Activated B cell treated with CpG ODN at 0.5 μM for 24 hours (primary cell): Measurements from ENCODE around the gene METAP1D. TPM values are rescaled to one million over a fixed set of nuclear protein-coding genes. Genes with fewer than 3 reads are reported as not detected.
"Not testable (repeated sequence)": the region's sequence is repeated elsewhere in the genome, so short reads cannot be mapped to it uniquely, and the experiment has no call there.

Source experiments
- ATAC-seq: fragments of 200-7000 bp; cut with Tn5 transposase; one replicate; pipeline ENCODE4 v1.10.0; 2021; ENCODE audit warnings: low read depth, mild to moderate bottlenecking, moderate library complexity
- CTCF ChIA-PET: fragments of 350-600 bp; sonication (Branson Sonifier 250); formaldehyde crosslinking; loops from one replicate; lab custom pipeline; 2021; ENCODE audit warnings: antibody characterized with exemption; lab: Charles Lee
- POLR2A ChIA-PET: fragments of 350-600 bp; sonication (Branson Sonifier 250); formaldehyde crosslinking; loops from one replicate; lab custom pipeline; 2021; ENCODE audit warnings: antibody characterized with exemption; lab: Charles Lee
- DNase-seq: peaks from one replicate; pipeline ENCODE4 v3.0.0; 2022
- H3K27ac Mint-ChIP-seq: one replicate; pipeline ENCODE4 v1.8.0; 2020; ENCODE audit warnings: mixed read lengths
- H3K27me3 Mint-ChIP-seq: one replicate; pipeline ENCODE4 v1.8.0; 2021; ENCODE audit warnings: mixed read lengths
- H3K36me3 Mint-ChIP-seq: one replicate; pipeline ENCODE4 v1.8.0; 2021; ENCODE audit warnings: low read depth, mixed read lengths
- H3K4me1 Mint-ChIP-seq: one replicate; pipeline ENCODE4 v1.8.0; 2021; ENCODE audit warnings: mixed read lengths
- H3K4me3 Mint-ChIP-seq: one replicate; pipeline ENCODE4 v1.8.0; 2020; ENCODE audit warnings: mild to moderate bottlenecking, mixed read lengths
- H3K9me3 Mint-ChIP-seq: one replicate; pipeline ENCODE4 v1.8.0; 2020; ENCODE audit warnings: mixed read lengths
- CTCF ChIP-seq: fragments of 200-600 bp; IDR thresholded peaks from one replicate; pipeline ENCODE4 v1.8.0; 2022; ENCODE audit warnings: antibody characterized with exemption, mild to moderate bottlenecking
- intact Hi-C: fragments of 100-400 bp; cut with micrococcal nuclease; formaldehyde crosslinking; loops from one replicate; pipeline ENCODE4 v1.15.1; 2024
- total RNA-seq: library from RNA; stranded (reverse); gene quantifications from 2 replicates; pipeline ENCODE4 v1.2.3, GENCODE V29; 2022

The METAP1D gene
- total RNA-seq, 1 donor from 2014 or later = 13.7 TPM

- H3K4me3 Mint-ChIP-seq = no peak overlapping the region
- intact Hi-C loops = loop anchor here (1.0 kb wide), 2 partner anchors 515 to 539 kb away; no protein-coding TSS in a partner anchor
- peaks cover 28% of the 10 kb centered on the region for H3K27me3 Mint-ChIP-seq
- H3K36me3 Mint-ChIP-seq = no peaks in the 10 kb centered on the region
- H3K27ac Mint-ChIP-seq = no peak overlapping the region
- POLR2A ChIA-PET = no interaction called here
- CTCF ChIA-PET = interaction anchor here (0.6 to 2.4 kb wide), 9 partner anchors 301 to 539 kb away, joined by 3 to 17 read pairs (median 5); no protein-coding TSS in a partner anchor
- no peaks in the 10 kb centered on the region for H3K9me3 Mint-ChIP-seq
- no peaks in the 10 kb centered on the region for H3K4me1 Mint-ChIP-seq
- ATAC-seq (no peak), DNase-seq (no peak)
- TF ChIP-seq CTCF = no peak
These were observed 113.9 kb downstream of the METAP1D start for GRCh38 chr2:172113617-172114016.

- ATAC-seq, POLR2A ChIA-PET, H3K4me3 Mint-ChIP-seq, H3K4me1 Mint-ChIP-seq, H3K9me3 Mint-ChIP-seq, DNase-seq, H3K27ac Mint-ChIP-seq, H3K36me3 Mint-ChIP-seq, intact Hi-C loops: not testable (repeated sequence)
- peaks cover 30% of the 10 kb centered on the region for H3K27me3 Mint-ChIP-seq
- CTCF ChIA-PET = interaction anchor here (0.6 to 2.4 kb wide), 8 partner anchors 302 to 540 kb away, joined by 3 to 17 read pairs (median 5); no protein-coding TSS in a partner anchor
These were observed 114.4 kb downstream of the METAP1D start for GRCh38 chr2:172114176-172114575.

DNA sequence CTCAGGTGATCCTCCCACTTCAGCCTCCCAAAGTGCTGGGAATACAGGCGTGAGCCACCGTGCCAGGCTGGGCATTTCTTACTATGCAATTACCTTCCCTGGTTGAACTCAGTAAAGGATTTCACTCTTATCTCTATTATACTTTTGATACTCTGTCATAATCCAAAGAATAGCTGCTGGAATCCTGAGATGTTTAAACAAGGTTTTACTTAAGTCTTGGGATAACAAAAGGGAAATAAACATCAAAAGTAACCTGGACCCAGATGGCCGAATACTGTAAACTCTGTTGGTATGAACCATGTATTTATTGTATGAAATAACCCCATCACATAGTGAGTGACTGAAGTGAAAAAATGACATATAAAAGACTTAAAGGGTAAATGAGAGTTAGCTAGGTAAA lies 114.8 kb downstream of the METAP1D start:
- DNase-seq (no peak), ATAC-seq (no peak)
- TF ChIP-seq CTCF = no peak
- CTCF ChIA-PET = interaction anchor here (2.4 kb wide), 1 partner anchor 515 kb away, joined by 17 read pairs; no protein-coding TSS in a partner anchor
- Mint-ChIP-seq H3K27me3 (peaks cover 30% of the 10 kb centered on the region), H3K27ac (no peak overlapping the region), H3K4me1 (no peaks in the 10 kb centered on the region), H3K4me3 (no peak overlapping the region), H3K9me3 (no peaks in the 10 kb centered on the region), H3K36me3 (no peaks in the 10 kb centered on the region)
- intact Hi-C loops = no loop called here
- POLR2A ChIA-PET = no interaction called here

DNA sequence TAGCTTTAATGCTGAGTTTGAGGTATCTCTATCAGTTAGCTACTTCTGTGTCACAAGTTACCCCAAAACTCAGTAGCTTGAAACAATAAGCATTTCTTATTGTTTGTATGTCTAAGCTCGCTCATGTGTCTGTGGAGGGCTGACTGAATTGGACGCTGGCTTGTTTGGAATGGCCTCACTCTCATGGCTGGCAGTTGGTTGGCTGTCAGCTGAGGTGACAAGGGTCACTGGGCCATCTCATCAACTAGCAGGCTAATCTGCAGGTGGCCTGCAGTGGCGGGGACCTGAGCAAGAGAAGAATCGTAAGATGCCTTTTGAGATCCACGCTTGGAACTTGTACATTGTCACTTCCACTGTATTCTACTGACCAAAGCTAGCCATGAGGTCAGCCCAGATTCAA lies 116.4 kb downstream of the METAP1D start:
- DNase-seq = no peak
- CTCF ChIA-PET = interaction anchor here (0.8 kb wide), 1 partner anchor 517 kb away, joined by 3 read pairs; no protein-coding TSS in a partner anchor
- Mint-ChIP-seq H3K36me3 (no peaks in the 10 kb centered on the region), H3K27ac (no peak overlapping the region), H3K4me3 (no peak overlapping the region), H3K4me1 (no peaks in the 10 kb centered on the region), H3K27me3 (peaks cover 25% of the 10 kb centered on the region), H3K9me3 (no peaks in the 10 kb centered on the region)
- intact Hi-C loops = no loop called here
- ATAC-seq = no peak
- POLR2A ChIA-PET = no interaction called here
- no peak for TF ChIP-seq CTCF

GRCh38 chr2:172119089-172119488 lies 119.3 kb downstream of the METAP1D start:
- POLR2A ChIA-PET = no interaction called here
- Mint-ChIP-seq H3K36me3 (no peaks in the 10 kb centered on the region), H3K4me3 (no peak overlapping the region), H3K27ac (no peak overlapping the region), H3K4me1 (no peaks in the 10 kb centered on the region), H3K27me3 (peaks cover 15% of the 10 kb centered on the region), H3K9me3 (no peaks in the 10 kb centered on the region)
- TF ChIP-seq CTCF = no peak
- CTCF ChIA-PET = no interaction called here
- intact Hi-C loops = no loop called here
- DNase-seq = no peak
- ATAC-seq = no peak

- DNase-seq (no peak), ATAC-seq (no peak)
- Mint-ChIP-seq H3K27ac (no peak overlapping the region), H3K4me1 (no peaks in the 10 kb centered on the region), H3K36me3 (no peaks in the 10 kb centered on the region), H3K27me3 (peaks cover 8% of the 10 kb centered on the region), H3K4me3 (no peak overlapping the region), H3K9me3 (no peaks in the 10 kb centered on the region)
- intact Hi-C loops = no loop called here
- POLR2A ChIA-PET = no interaction called here
- CTCF ChIA-PET = interaction anchor here (0.6 kb wide), 1 partner anchor 1604 kb away, joined by 3 read pairs; no protein-coding TSS in a partner anchor
- no peak for TF ChIP-seq CTCF
These were observed 120.4 kb downstream of the METAP1D start for GRCh38 chr2:172120118-172120517.
